Measurements from ENCODE around the gene TNRC6B.

DNA sequence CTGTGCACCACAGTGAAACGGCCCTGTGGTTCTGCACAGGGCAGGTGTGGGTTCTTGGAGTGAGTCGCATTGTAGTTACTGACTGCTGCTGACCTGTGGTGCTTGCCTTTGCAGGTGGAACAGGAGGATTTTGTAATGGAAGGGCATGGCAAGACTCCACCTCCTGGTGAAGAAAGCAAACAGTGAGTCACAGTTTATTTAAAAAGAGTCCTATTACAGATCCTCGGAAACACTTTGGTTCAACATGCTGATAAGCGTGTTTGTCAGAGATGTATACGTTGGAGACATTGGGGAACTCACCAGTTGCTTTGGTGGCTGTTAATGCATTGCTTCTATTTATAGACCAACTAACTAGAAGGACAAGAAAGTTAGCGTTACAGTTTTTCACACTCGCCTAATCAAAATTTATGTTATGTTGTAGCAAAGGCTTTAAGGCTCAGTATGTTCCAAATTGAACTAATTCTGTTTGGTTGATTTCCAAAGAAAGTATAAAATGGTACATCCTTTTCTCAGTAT lies 21.7 kb upstream of the TNRC6B start:
- no peak for TF ChIP-seq EZH2 (IDR thresholded peaks at IDR 0.05; ENCODE audit: low read depth)
- TF ChIP-seq, protein P1, sequence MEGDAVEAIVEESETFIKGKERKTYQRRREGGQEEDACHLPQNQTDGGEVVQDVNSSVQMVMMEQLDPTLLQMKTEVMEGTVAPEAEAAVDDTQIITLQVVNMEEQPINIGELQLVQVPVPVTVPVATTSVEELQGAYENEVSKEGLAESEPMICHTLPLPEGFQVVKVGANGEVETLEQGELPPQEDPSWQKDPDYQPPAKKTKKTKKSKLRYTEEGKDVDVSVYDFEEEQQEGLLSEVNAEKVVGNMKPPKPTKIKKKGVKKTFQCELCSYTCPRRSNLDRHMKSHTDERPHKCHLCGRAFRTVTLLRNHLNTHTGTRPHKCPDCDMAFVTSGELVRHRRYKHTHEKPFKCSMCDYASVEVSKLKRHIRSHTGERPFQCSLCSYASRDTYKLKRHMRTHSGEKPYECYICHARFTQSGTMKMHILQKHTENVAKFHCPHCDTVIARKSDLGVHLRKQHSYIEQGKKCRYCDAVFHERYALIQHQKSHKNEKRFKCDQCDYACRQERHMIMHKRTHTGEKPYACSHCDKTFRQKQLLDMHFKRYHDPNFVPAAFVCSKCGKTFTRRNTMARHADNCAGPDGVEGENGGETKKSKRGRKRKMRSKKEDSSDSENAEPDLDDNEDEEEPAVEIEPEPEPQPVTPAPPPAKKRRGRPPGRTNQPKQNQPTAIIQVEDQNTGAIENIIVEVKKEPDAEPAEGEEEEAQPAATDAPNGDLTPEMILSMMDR (conservative IDR thresholded peaks at IDR 0.05) = peak; percentile 54; the same call in 1 of the 2 replicates

All from PC-9 (cell line).